Measurements from ENCODE around the gene STXBP6.

STXBP6 gene

GRCh38 chr14:24863968-24864684 lies 185.8 kb downstream of the STXBP6 start:
- TF ChIP-seq MAX (IDR thresholded peaks at IDR 0.05) (0 out of 2 replicates have a peak, but pooled peaks have one; percentile 20), EP300 (IDR thresholded peaks at IDR 0.05; ENCODE audit: borderline replicate concordance) (no peak), TCF12 (IDR thresholded peaks at IDR 0.05; ENCODE audit: low read depth) (peak; percentile 22; the same call in 1 of the 2 replicates)

GRCh38 chr14:24861083-24861630 lies 188.8 kb downstream of the STXBP6 start:
- TF ChIP-seq TEAD4 (IDR thresholded peaks at IDR 0.05) (0 out of 2 replicates have a peak, but pooled peaks have one; percentile 52), EGR1 (IDR thresholded peaks at IDR 0.05) (no peak), CEBPB (IDR thresholded peaks at IDR 0.05) (peak; percentile 93), MAX (IDR thresholded peaks at IDR 0.05) (no peak), YY1 (IDR thresholded peaks at IDR 0.05; ENCODE audit: low read depth) (0 out of 2 replicates have a peak, but pooled peaks have one; percentile 16), TCF12 (IDR thresholded peaks at IDR 0.05; ENCODE audit: low read depth) (0 out of 2 replicates have a peak, but pooled peaks have one; percentile 19), CREB1 (IDR thresholded peaks at IDR 0.05; ENCODE audit: low read depth) (no peak), ZBTB7A (IDR thresholded peaks at IDR 0.05; ENCODE audit: low read depth) (no peak), NFIC (IDR thresholded peaks at IDR 0.05) (no peak)

- TF ChIP-seq TAF1 (IDR thresholded peaks at IDR 0.05; ENCODE audit: low read depth): no peak
- TF ChIP-seq REST (IDR thresholded peaks at IDR 0.05; ENCODE audit: low read depth): no peak
- no peak for TF ChIP-seq EGR1 (IDR thresholded peaks at IDR 0.05)
- TF ChIP-seq TCF12 (IDR thresholded peaks at IDR 0.05; ENCODE audit: low read depth): no peak
- TF ChIP-seq TEAD4 (IDR thresholded peaks at IDR 0.05): no peak
- TF ChIP-seq CREB1 (IDR thresholded peaks at IDR 0.05; ENCODE audit: low read depth): no peak
- no peak for TF ChIP-seq RAD21 (IDR thresholded peaks at IDR 0.05; ENCODE audit: low read depth)
- TF ChIP-seq USF1 (IDR thresholded peaks at IDR 0.05): no peak
These were observed 190.4 kb downstream of the STXBP6 start for GRCh38 chr14:24859559-24859958.

- TF ChIP-seq TEAD4 (IDR thresholded peaks at IDR 0.05) (no peak), CREB1 (IDR thresholded peaks at IDR 0.05; ENCODE audit: low read depth) (no peak), NFIC (IDR thresholded peaks at IDR 0.05) (no peak), EGR1 (IDR thresholded peaks at IDR 0.05) (no peak), RAD21 (IDR thresholded peaks at IDR 0.05; ENCODE audit: low read depth) (no peak), TAF1 (IDR thresholded peaks at IDR 0.05; ENCODE audit: low read depth) (no peak), YY1 (IDR thresholded peaks at IDR 0.05; ENCODE audit: low read depth) (no peak), TCF12 (IDR thresholded peaks at IDR 0.05; ENCODE audit: low read depth) (no peak), ZBTB7A (IDR thresholded peaks at IDR 0.05; ENCODE audit: low read depth) (no peak), MAX (IDR thresholded peaks at IDR 0.05) (no peak), EP300 (IDR thresholded peaks at IDR 0.05; ENCODE audit: borderline replicate concordance) (no peak), CEBPB (IDR thresholded peaks at IDR 0.05) (no peak), FOXM1 (IDR thresholded peaks at IDR 0.05; ENCODE audit: borderline replicate concordance, low read depth) (no peak), REST (IDR thresholded peaks at IDR 0.05; ENCODE audit: low read depth) (no peak), USF1 (IDR thresholded peaks at IDR 0.05) (no peak)
These were observed 191.3 kb downstream of the STXBP6 start for GRCh38 chr14:24858684-24859083.

- TF ChIP-seq ZBTB7A (IDR thresholded peaks at IDR 0.05; ENCODE audit: low read depth) (no peak), USF1 (IDR thresholded peaks at IDR 0.05) (no peak)
These were observed 191.9 kb downstream of the STXBP6 start for GRCh38 chr14:24858052-24858451.

Data from Ishikawa (cell line).